GM06990 (cell line): Measurements from ENCODE around the gene CFL1.

Experiments
- DNase-seq: peaks from one replicate; pipeline ENCODE4 v3.0.0-alpha.2; 2011; ENCODE audit not compliant: insufficient read length; ENCODE audit errors: extremely low read depth
- H3K27me3 ChIP-seq: replicated peaks from 2 replicates; pipeline ENCODE4 v1.6.0; 2011; ENCODE audit warnings: low read length; ENCODE audit not compliant: control insufficient read depth, insufficient read depth
- H3K36me3 ChIP-seq: 2 replicates; pipeline ENCODE4 v1.5.1; 2011; ENCODE audit warnings: low read length; ENCODE audit not compliant: control insufficient read depth, insufficient read depth
- H3K4me3 ChIP-seq: replicated peaks from 2 replicates; pipeline ENCODE4 v1.5.1; 2011; ENCODE audit warnings: low read depth, mild to moderate bottlenecking, control low read depth, low read length
- TF ChIP-seq, protein P1 (sequence below): IDR thresholded peaks from 2 replicates; pipeline ENCODE4 v1.5.1; 2011; ENCODE audit warnings: low read length, control low read depth, mild to moderate bottlenecking, inconsistent platforms; ENCODE audit not compliant: insufficient read depth, poor library complexity, severe bottlenecking

CFL1 gene

DNA sequence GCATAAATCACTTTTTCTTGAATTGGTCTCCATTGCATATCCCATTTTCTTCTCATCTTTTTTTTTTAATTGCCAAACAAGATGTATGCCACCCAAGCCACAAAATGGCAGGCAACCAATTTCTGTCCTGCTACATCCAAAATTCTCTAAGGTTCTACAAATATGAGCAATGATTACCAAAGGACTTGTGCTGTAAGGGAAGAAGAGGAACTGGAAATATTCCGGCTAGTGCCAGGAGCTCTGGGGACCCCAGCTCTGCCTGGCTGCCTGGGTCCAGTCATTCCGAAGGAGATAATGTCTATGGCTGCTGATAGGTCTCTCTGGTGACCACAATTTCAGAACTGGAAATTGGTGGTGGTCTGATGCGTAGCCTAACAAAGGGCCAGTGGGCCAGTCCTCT is 41.3 kb downstream of the CFL1 start:
- no peak for DNase-seq
- Histone ChIP-seq H3K27me3 (no peaks in the 10 kb centered on the region; the same call in 1 of the 2 replicates), H3K36me3 (no peaks in the 10 kb centered on the region), H3K4me3 (no peak overlapping the region)
- TF ChIP-seq, protein P1, sequence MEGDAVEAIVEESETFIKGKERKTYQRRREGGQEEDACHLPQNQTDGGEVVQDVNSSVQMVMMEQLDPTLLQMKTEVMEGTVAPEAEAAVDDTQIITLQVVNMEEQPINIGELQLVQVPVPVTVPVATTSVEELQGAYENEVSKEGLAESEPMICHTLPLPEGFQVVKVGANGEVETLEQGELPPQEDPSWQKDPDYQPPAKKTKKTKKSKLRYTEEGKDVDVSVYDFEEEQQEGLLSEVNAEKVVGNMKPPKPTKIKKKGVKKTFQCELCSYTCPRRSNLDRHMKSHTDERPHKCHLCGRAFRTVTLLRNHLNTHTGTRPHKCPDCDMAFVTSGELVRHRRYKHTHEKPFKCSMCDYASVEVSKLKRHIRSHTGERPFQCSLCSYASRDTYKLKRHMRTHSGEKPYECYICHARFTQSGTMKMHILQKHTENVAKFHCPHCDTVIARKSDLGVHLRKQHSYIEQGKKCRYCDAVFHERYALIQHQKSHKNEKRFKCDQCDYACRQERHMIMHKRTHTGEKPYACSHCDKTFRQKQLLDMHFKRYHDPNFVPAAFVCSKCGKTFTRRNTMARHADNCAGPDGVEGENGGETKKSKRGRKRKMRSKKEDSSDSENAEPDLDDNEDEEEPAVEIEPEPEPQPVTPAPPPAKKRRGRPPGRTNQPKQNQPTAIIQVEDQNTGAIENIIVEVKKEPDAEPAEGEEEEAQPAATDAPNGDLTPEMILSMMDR = no peak

GRCh38 chr11:65814986-65815565 is 42.9 kb downstream of the CFL1 start:
- TF ChIP-seq, protein P1 = no peak
- DNase-seq = no peak
- Histone ChIP-seq H3K36me3 (no peaks in the 10 kb centered on the region), H3K4me3 (no peak overlapping the region), H3K27me3 (no peaks in the 10 kb centered on the region; the same call in 1 of the 2 replicates)

- Histone ChIP-seq H3K27me3 (no peaks in the 10 kb centered on the region; the same call in 1 of the 2 replicates), H3K36me3 (no peaks in the 10 kb centered on the region), H3K4me3 (no peak overlapping the region)
- no peak for DNase-seq
- TF ChIP-seq, protein P1 = no peak
Observed at GRCh38 chr11:65814131-65814985, 43.6 kb downstream of the CFL1 start.

DNA sequence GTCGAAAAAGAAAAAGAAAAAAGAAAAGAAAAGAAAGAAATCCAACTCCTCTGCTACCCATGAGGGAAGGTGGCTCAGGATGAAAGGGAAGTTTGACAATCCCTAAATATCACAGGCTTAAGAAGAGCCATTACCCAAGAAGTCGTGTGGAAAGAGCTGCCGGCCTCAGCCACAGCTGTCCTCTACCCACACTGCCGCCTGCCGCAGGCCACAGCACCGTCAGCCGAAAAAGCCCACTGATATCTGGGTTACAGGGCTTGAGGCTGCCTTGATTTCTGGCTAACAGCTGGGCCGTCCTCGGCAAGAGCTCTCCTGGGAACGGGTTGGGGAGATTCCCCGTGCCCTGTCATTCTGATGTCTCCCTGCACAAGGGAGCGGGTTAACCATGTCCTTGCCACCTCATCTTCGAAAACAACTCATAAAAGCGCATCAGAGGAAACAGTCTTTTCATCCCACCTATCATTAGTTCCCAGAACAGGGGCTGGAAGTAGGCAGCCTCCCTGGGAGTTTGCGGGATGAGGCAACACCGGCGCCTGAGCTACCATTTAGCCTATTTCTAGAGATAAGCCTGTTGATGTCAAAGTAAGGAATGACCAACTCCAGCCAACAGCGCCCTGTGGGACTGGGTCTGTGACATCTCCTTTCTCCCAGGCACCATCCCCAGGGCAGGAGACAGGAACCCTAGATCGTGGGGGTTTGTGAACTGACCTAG is 46.1 kb downstream of the CFL1 start:
- Histone ChIP-seq H3K27me3 (no peaks in the 10 kb centered on the region; the same call in 1 of the 2 replicates), H3K4me3 (no peak overlapping the region), H3K36me3 (no peaks in the 10 kb centered on the region)
- DNase-seq = no peak
- TF ChIP-seq, protein P1 = no peak

DNA sequence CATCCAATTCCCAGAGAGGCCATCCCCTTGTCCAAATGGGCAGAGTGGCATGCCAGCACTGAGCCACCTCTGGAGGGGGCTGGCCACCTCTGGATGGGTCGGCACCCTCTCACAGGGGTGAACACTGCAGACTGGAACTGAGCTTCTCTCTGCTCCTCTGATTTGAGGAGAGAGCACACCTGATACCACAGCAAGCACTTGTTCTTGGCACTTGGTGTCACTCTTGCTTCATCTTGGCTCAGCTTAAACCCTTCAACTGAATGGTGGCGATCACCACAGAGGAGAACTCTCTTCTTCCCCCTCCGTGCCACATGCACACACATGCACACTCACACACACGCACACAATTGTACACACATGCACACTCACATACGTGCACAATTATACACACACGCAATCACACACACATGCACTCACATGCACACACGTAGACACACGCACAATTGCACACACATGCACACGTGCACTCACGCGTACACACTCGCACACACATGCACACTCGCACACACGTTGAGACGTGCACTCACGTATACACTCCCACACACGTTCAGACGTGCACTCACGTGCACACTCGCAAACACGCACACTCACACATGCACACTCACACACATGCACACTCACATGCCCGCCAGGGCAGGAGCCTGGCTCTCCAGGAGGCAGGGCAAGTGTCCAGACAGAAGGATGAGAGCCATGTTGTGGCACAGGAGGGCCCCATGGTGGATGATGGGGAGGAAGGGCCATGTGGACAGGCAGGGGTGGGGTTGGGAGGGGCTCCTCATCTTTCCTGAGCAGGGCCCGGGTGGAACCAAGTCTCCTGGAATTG is 47.7 kb downstream of the CFL1 start:
- Histone ChIP-seq H3K4me3 (no peak overlapping the region), H3K27me3 (no peaks in the 10 kb centered on the region; the same call in 1 of the 2 replicates), H3K36me3 (no peaks in the 10 kb centered on the region)
- DNase-seq = no peak
- TF ChIP-seq, protein P1 = peak; percentile 3
